Posterior vena cava (tissue), 2 donors: ENCODE results near the gene FSD1. TPM values are rescaled to one million over a fixed set of nuclear protein-coding genes. Genes with fewer than 3 reads are reported as not detected.

Experiments
- DNase-seq: peaks from one replicate; pipeline ENCODE4 v3.0.0-alpha.2; 2020; ENCODE audit warnings: low spot score
- intact Hi-C, 2 donors: fragments of 100-400 bp; cut with DNase I; formaldehyde crosslinking; loops; one replicate each; pipeline versions ENCODE4 v1.14.1 to v1.14.2; 2022 to 2023
- total RNA-seq, 2 donors: library from RNA; stranded (reverse); fragmentation: NEBNext Ultra II Directional; extraction: Animal tissue kit (Norgen Biotek cat#: 25700); gene quantifications; one replicate each; pipeline ENCODE4 v1.2.1, GENCODE V29; 2021
- donor health status: DM: yes; HTN: yes; CAD: no.
- donor health status: DM: yes; HTN: yes; CAD: no.

Gene FSD1
- total RNA-seq, 2 donors from 2014 or later: not detected

GRCh38 chr19:4358709-4359626 is 54.6 kb downstream of the FSD1 start:
- DNase-seq: peak; percentile 81
- intact Hi-C loops: no loop called here

- intact Hi-C loops: no loop called here
Measured at GRCh38 chr19:4359627-4360000, 55.2 kb downstream of the FSD1 start.

DNA sequence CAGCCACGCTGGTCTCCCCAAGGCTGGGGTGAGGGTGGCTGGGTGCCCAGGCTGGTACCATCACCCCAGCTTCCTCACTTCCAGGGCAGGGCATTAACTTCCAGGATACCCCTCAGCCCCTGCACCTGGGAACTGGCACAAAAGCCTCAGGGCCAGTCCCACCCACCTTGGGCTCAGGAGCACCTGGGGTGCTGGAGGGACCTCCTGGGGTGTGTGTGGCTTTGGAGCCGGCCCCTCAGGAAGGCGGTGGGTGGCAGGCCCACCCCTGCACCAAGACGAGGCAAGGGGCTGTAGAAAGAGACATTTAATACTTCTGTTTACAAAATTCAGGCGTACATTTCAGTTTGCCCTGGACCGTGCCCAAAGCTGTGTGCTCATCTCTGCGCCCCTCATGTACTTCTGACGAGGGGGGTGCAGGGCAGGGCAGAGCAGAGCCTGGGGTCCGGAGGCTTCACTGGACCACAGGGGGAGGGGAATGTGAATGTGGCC is 55.7 kb downstream of the FSD1 start:
- intact Hi-C loops: loop anchor here in 1 of 2 donors (5.0 kb wide), 1 partner anchor 37 kb away; no protein-coding TSS in a partner anchor

More at GRCh38 chr19:4359627-4360000, 55.2 kb downstream of the FSD1 start:
- no peak for DNase-seq

GRCh38 chr19:4360641-4361151 is 56.3 kb downstream of the FSD1 start:
- DNase-seq: no peak
- intact Hi-C loops: loop anchor here in 1 of 2 donors (5.0 kb wide), 1 partner anchor 37 kb away; no protein-coding TSS in a partner anchor

More for the DNA sequence above, 55.7 kb downstream of the FSD1 start:
- DNase-seq: no peak

GRCh38 chr19:4361152-4362046 is 57.0 kb downstream of the FSD1 start:
- intact Hi-C loops: loop anchor here in 1 of 2 donors (5.0 kb wide), 1 partner anchor 36 kb away; no protein-coding TSS in a partner anchor
- DNase-seq: peak; percentile 81

DNA sequence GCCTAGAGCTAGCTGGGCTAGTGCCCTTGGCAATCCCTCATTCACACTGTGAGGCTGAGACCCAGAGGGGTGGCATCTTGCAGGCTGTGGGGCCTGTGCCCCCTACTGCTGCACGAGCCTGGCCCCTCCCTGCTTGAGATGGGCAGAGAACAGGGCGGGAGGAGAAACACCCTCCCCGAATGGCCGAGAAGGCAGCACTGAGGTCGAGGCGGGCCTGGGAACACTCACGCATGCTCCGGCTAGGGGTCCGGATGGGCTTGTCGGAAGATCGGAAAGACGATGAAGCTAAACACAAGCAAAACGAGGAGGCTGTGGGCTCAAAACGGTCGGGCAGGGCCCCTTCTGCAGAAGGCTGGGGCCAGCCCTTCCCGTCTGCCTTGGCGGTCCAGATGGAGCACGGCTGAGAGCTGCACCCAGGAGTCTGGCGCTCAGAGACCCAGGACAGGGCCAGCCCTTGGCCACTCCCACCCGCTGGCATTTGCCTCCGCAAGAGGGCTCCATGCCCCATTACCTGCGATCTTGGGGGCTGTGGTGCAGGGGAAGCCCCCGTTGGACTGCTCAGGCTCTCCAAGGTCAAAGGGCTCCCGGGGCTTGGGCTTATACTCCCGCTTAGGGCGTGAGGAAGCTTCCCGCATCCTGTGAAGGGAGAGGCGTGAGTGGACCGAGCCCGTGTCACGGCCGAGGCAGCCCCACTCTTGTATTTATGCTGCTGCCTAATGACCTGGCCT is 57.9 kb downstream of the FSD1 start:
- DNase-seq: peak; percentile 75
- intact Hi-C loops: loop anchor here in 1 of 2 donors (5.0 kb wide), 1 partner anchor 35 kb away; no protein-coding TSS in a partner anchor

DNA sequence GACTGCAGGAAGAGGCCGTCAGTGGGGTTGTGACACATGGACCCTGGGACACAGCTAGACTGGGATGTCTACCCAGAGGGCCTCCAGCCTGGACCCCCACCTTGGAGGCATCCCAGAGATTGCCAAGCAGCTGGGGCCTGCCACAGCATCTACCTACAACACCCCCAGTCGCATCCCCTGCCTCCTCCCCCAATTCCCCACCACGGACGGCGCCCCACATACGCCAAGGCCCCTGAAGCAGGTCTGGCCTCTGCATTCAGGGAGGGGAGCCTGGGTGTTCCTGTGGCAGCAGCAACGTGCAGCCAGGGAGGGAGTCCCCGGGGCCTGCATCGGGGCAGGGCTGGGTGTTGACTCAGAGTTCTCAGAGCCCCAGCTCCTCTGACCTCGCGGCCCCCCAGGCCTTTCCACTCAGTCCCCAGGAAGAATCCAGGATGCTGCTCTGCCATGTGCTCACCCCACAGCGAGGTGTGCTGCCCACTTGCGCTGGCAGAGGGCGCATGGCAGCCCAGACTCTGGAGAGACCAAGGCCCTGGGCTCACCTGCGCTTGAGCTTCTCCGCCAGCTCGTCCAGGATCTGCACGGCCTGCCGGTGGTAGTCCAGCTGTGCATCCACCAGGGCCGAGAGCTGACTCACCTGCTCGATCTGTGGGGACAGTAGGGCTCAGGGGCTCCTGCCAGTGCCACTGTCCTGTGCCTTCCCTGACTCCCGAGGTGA is 58.6 kb downstream of the FSD1 start:
- DNase-seq: no peak
- intact Hi-C loops: loop anchor here in 1 of 2 donors (5.0 kb wide), 1 partner anchor 34 kb away; no protein-coding TSS in a partner anchor

DNA sequence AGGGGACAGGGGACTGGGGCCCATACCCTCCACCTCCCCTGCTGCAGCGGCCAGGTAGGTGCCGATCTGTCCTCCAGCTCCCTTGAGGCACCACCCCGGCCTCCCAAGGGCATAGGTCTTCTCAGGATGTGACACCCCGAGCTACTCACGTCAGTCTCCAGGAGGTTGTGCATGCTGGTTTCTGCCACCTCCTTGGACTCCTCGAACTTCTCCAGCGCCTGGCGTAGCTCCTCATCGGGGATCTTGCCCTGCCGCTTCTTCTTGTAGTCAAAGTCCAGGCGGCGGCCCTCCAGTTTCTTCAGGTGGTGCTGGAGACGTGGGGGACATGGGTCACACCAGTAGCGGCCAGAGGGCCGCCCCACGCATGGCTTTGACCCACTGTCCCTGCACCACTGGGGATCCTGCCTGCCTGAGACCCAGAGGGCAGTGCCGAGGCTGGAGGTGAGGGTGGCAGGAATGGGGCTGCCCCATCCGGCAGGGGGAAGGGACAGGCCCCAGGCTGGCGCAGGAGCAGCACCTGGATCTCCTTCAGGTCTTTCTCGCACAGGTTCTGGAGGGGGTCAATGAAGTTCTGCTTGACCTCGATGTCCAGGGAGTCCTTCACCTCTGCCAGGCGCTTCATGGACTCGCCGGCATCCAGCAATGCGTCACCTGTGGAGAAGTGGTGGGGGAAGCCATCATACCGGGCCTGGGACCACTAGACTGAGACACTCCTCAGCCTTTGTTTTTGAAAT is 59.3 kb downstream of the FSD1 start:
- DNase-seq: no peak
- intact Hi-C loops: loop anchor here in 1 of 2 donors (5.0 kb wide), 1 partner anchor 34 kb away; no protein-coding TSS in a partner anchor

- intact Hi-C loops: no loop called here
- DNase-seq: no peak
Measured at GRCh38 chr19:4365341-4365740, 60.9 kb downstream of the FSD1 start.

- DNase-seq: peak; percentile 70
- intact Hi-C loops: no loop called here
Measured at GRCh38 chr19:4365791-4366665, 61.6 kb downstream of the FSD1 start.

GRCh38 chr19:4366666-4367335 is 62.4 kb downstream of the FSD1 start:
- intact Hi-C loops: no loop called here

GRCh38 chr19:4367336-4367723 is 62.9 kb downstream of the FSD1 start:
- intact Hi-C loops: no loop called here
- no peak for DNase-seq

More at GRCh38 chr19:4366666-4367335, 62.4 kb downstream of the FSD1 start:
- peak; percentile 77 for DNase-seq

DNA sequence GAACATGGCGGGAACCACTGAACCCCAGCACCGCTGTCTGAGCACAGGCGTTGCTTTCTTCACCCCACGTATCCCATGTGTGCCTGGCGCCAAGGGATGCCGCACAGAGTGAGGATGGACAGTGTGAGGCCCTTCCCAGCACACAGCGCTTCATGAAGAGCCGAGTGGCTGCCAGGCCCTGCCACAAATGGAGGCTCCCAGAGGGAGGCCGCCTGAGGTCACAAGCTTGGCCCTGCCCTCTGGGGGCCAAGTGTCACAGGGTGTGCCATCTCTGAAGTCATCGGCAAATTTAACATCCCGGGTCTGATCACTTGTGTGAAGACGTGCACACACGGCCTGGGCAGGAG is 63.4 kb downstream of the FSD1 start:
- DNase-seq: peak; percentile 79
- intact Hi-C loops: no loop called here

- peak; percentile 78 for DNase-seq
- intact Hi-C loops: no loop called here
Measured at GRCh38 chr19:4368128-4368820, 63.9 kb downstream of the FSD1 start.
